Ascending aorta (tissue), 2 donors: ENCODE measurements around the gene PLAC1. TPM values are rescaled to one million over a fixed set of nuclear protein-coding genes. Genes with fewer than 3 reads are reported as not detected.

Source experiments
- DNase-seq, 2 donors: peaks; one replicate each; pipeline ENCODE4 v3.0.0-alpha.2; 2019; ENCODE audit warnings: low spot score in 2 of 2
- H3K27ac ChIP-seq, 2 donors: fragments of 200-600 bp; sonication (generic); one replicate each; pipeline ENCODE4 v1.5.1; 2016 to 2017; ENCODE audit warnings: mild to moderate bottlenecking in 1 of 2
- H3K27me3 ChIP-seq: fragments of 200-600 bp; sonication (generic); one replicate; pipeline ENCODE4 v1.5.1; 2017
- H3K36me3 ChIP-seq, 2 donors: fragments of 200-600 bp; sonication (generic); one replicate each; pipeline ENCODE4 v1.5.1; 2016
- H3K4me1 ChIP-seq, 2 donors: fragments of 200-600 bp; sonication (generic); one replicate each; pipeline ENCODE4 v1.5.1; 2016 to 2017; ENCODE audit warnings: mild to moderate bottlenecking in 1 of 2
- H3K4me3 ChIP-seq, 2 donors: fragments of 200-600 bp; sonication (generic); one replicate each; pipeline ENCODE4 v1.5.1; 2016 to 2017; ENCODE audit warnings: mild to moderate bottlenecking in 1 of 2
- H3K9me3 ChIP-seq, 2 donors: fragments of 200-600 bp; sonication (generic); one replicate each; pipeline ENCODE4 v1.5.1; 2016
- CTCF ChIP-seq, 3 experiments: fragments of 200-600 bp in 2 of 3; fragments of 450-650 bp in 1 of 3; sonication (generic) in 2 of 3; IDR thresholded peaks; one replicate each; pipeline ENCODE4 v1.5.1; 2016 to 2019; ENCODE audit warnings: antibody characterized with exemption in 3 of 3, mild to moderate bottlenecking in 1 of 3, moderate library complexity in 1 of 3
- intact Hi-C: fragments of 100-400 bp; cut with DNase I; formaldehyde crosslinking; loops from one replicate; pipeline ENCODE4 v1.15.1; 2023
- total RNA-seq: library from RNA; depleted of rRNA; stranded (reverse); fragments of >200 nt; gene quantifications from one replicate; pipeline ENCODE4 v1.1.0, GENCODE V29; 2016

PLAC1 gene
- total RNA-seq, 1 donor from 2014 or later: not detected

- intact Hi-C loops: no loop called here
- no peak for DNase-seq
- no peaks in the 10 kb centered on the region for H3K9me3 ChIP-seq
- H3K36me3 ChIP-seq: no peaks in the 10 kb centered on the region
- no peaks in the 10 kb centered on the region for H3K27me3 ChIP-seq
- no peak overlapping the region for H3K27ac ChIP-seq
- TF ChIP-seq CTCF (IDR thresholded peaks at IDR 0.05): no peak
- H3K4me1 ChIP-seq: no peaks in the 10 kb centered on the region
- H3K4me3 ChIP-seq: no peak overlapping the region
Observed at GRCh38 chrX:134659761-134660160, 1.5 kb upstream of the PLAC1 start.

DNA sequence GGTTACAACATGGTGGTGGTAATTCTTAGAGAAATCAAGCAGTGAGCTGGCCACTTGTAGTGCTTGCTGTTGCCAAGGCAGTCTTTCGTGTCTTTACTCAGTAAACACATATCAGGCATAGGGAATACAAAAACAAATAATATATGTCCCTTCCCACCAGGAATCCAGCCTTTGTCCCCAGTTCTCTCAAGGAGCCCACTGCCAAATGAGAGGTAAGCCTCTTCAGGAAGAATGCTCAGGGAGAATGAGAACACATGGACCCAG, 421 bp upstream of the PLAC1 start:
- no peak overlapping the region for H3K4me3 ChIP-seq
- H3K9me3 ChIP-seq: no peaks in the 10 kb centered on the region
- no peak for DNase-seq
- H3K4me1 ChIP-seq: no peaks in the 10 kb centered on the region
- H3K27me3 ChIP-seq: no peaks in the 10 kb centered on the region
- no peak for TF ChIP-seq CTCF (IDR thresholded peaks at IDR 0.05)
- no peaks in the 10 kb centered on the region for H3K36me3 ChIP-seq
- intact Hi-C loops: no loop called here
- no peak overlapping the region for H3K27ac ChIP-seq

- H3K4me1 ChIP-seq: no peaks in the 10 kb centered on the region
- no peak for DNase-seq
- H3K27me3 ChIP-seq: no peaks in the 10 kb centered on the region
- no peak for TF ChIP-seq CTCF (IDR thresholded peaks at IDR 0.05)
- intact Hi-C loops: no loop called here
- no peaks in the 10 kb centered on the region for H3K36me3 ChIP-seq
- H3K27ac ChIP-seq: no peak overlapping the region
- no peaks in the 10 kb centered on the region for H3K9me3 ChIP-seq
- no peak overlapping the region for H3K4me3 ChIP-seq
Observed at GRCh38 chrX:134654398-134655012, 3.8 kb downstream of the PLAC1 start.

DNA sequence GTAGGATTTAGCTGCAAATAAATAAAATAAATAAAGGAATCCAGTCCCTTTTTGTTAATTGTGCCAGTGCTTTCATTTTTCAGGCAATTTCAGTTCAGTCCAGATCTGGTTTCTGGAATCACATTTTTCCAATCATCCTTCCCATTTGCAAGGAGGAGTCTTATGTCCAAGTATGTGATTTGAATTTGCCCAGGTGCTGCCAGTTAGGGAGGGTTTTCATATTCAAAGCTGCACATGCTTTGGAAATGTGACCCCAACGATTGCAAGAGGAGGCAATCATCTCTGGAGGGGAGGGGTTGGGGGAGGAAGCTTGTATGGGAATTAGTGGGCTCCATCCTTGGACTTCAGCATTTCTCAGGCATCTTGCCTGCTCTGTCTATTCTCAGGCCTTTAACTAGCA, 4.4 kb downstream of the PLAC1 start:
- DNase-seq: no peak
- H3K36me3 ChIP-seq: no peaks in the 10 kb centered on the region
- no peaks in the 10 kb centered on the region for H3K4me1 ChIP-seq
- H3K27ac ChIP-seq: no peak overlapping the region
- no peaks in the 10 kb centered on the region for H3K9me3 ChIP-seq
- no peak for TF ChIP-seq CTCF (IDR thresholded peaks at IDR 0.05)
- intact Hi-C loops: no loop called here
- no peak overlapping the region for H3K4me3 ChIP-seq
- no peaks in the 10 kb centered on the region for H3K27me3 ChIP-seq

DNA sequence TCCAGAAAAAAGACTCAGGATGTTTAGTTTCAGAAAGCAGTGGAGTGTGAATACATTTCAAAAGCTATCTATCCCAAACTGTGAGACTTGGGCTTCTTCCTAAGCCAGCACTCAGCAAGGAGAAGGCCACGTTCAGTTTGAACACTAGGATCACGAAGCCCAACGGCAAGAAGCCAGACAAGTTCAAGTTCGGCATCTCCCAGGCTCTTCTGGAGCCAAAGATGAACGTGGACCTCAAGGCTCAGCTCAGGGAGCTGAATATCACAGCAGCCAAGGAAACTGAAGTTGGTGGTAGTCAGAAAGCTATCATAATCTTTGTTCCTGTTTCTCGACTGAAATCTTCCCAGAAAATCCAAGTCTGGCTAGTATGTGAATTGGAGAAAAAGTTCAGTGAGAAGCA, 7.6 kb downstream of the PLAC1 start:
- H3K27me3 ChIP-seq: no peaks in the 10 kb centered on the region
- H3K9me3 ChIP-seq: no peaks in the 10 kb centered on the region
- H3K4me3 ChIP-seq: no peak overlapping the region
- H3K4me1 ChIP-seq: no peaks in the 10 kb centered on the region
- no peak overlapping the region for H3K27ac ChIP-seq
- intact Hi-C loops: no loop called here
- H3K36me3 ChIP-seq: no peaks in the 10 kb centered on the region
- TF ChIP-seq CTCF (IDR thresholded peaks at IDR 0.05): no peak
- no peak for DNase-seq

DNA sequence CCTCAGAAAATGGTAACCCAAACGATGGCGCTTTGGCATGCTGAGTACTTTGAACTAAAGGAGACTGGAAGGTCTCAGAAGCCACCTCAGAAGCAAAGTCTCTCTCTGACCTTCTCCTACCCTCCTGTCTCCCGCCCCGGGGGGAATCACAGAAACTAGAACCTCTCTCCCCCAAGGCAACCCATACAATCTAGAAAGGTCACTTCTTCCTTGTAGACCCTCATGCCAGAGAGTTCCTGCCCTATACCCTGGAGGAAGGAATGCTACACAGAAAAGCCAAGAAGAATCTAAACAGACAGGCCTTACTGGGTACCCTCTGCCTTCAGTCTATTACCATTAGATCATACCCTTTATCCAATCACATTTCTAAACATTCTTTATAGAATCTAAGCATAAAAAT, 8.5 kb downstream of the PLAC1 start:
- H3K27ac ChIP-seq: no peak overlapping the region
- intact Hi-C loops: no loop called here
- no peak for DNase-seq
- no peaks in the 10 kb centered on the region for H3K4me1 ChIP-seq
- H3K27me3 ChIP-seq: no peaks in the 10 kb centered on the region
- H3K4me3 ChIP-seq: no peak overlapping the region
- TF ChIP-seq CTCF (IDR thresholded peaks at IDR 0.05): no peak
- no peaks in the 10 kb centered on the region for H3K36me3 ChIP-seq
- no peaks in the 10 kb centered on the region for H3K9me3 ChIP-seq
